ENCODE results near the gene RFLNA. TPM values are rescaled to one million over a fixed set of nuclear protein-coding genes. Genes with fewer than 3 reads are reported as not detected.
A peak's percentile ranks its signal among the peaks of the same experiment; 100 is the strongest.

Gene RFLNA
- total and polyA plus RNA-seq, 11 donors: 0.06 to 0.63 (median 0.22) TPM; not detected in 5

DNA sequence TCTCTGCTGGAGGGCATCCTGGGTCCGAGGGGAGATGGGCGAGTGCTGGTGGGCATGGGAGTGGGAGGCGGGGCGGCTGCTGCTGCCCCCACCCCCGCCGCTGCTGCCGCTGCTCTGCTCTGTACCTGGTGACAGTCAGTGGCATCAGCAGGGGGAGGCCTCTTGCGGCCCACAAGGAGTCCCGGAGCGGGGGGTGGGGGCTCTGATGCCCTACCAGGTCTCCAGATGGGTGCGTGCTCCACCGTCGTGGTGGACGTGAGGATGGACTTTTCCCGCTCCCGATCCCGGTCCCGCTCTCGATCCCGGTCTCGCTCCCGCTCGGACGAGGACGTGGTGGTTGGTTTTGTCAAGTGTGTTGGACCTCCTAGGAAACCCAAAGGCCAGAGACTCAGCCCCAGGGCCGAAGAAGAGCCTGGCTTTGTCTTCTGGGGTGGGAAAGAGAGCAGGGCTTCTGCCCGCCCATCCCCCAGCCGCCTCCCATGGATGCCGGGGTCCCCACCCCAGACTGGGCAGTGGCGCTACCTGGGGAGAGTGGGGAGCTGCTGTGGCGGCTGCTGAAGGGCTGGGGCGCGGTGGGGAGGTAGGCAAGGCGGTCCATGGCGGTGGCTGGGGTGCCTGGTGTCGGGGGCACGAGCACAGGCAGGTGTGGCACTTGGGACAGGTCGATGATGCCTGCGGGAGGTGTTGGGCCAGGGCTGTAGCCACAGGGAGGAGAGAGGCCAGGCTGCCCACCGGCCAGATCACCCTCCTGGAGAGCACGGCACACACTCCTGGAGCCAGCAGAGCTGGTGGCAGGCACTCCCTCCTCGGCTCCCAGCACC lies 45.4 kb downstream of the RFLNA start:
- Histone ChIP-seq H3K9me3 (no peaks in the 10 kb centered on the region), H3K27ac (no peak overlapping the region), H3K4me3 (no peak overlapping the region), H3K27me3 (no peaks in the 10 kb centered on the region), H3K36me3 (peaks cover 0 to 90% (median 88%) of the 10 kb centered on the region in 9 donors), H3K4me1 (no peaks in the 10 kb centered on the region)
- ATAC-seq: no peak
- intact Hi-C loops (cut with DNase I): loop anchor here in 3 of 10 donors (10.0 kb wide), 1 partner anchor 435 kb away; no protein-coding TSS in a partner anchor
- TF ChIP-seq POLR2A (IDR thresholded peaks at IDR 0.05): no peak
- TF ChIP-seq, protein P1, sequence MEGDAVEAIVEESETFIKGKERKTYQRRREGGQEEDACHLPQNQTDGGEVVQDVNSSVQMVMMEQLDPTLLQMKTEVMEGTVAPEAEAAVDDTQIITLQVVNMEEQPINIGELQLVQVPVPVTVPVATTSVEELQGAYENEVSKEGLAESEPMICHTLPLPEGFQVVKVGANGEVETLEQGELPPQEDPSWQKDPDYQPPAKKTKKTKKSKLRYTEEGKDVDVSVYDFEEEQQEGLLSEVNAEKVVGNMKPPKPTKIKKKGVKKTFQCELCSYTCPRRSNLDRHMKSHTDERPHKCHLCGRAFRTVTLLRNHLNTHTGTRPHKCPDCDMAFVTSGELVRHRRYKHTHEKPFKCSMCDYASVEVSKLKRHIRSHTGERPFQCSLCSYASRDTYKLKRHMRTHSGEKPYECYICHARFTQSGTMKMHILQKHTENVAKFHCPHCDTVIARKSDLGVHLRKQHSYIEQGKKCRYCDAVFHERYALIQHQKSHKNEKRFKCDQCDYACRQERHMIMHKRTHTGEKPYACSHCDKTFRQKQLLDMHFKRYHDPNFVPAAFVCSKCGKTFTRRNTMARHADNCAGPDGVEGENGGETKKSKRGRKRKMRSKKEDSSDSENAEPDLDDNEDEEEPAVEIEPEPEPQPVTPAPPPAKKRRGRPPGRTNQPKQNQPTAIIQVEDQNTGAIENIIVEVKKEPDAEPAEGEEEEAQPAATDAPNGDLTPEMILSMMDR (IDR thresholded peaks at IDR 0.05): no peak
- no peak for DNase-seq
- 93 to 98% (median 94%) methylated on average over 25 to 42 of the region's 42 CpGs for WGBS, 4 donors

DNA sequence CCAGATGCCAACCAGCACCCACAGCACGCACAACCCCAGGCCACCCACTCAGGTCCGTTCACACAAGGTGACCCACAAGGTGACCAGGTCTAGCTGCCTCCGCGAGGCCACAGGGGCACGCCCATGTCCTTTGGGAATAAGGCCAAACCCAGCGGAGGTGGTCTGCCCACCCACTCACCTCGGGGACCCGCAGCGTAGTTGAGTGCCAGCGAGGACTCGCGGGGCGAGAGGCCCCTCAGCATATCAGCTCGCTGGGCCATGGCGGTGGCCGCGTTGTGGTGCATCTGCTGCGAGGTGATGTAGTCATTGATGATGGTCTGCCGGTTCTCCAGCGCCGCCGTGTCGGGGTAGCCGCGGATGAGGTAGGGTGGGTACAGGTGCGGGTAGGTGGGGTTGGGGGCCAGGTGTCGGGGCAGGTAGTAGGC lies 46.8 kb downstream of the RFLNA start:
- H3K9me3 ChIP-seq: no peaks in the 10 kb centered on the region
- no peak overlapping the region for H3K27ac ChIP-seq
- WGBS, 4 donors: 89 to 96% (median 94%) methylated on average over 18 to 27 of the region's 27 CpGs
- H3K27me3 ChIP-seq: no peaks in the 10 kb centered on the region
- H3K4me3 ChIP-seq: no peak overlapping the region
- DNase-seq (no peak), ATAC-seq (peak in 1 of 4 donors; percentile 3)
- intact Hi-C loops (cut with DNase I): loop anchor here in 3 of 10 donors (10.0 kb wide), 1 partner anchor 433 kb away; no protein-coding TSS in a partner anchor
- H3K36me3 ChIP-seq: peaks cover 0 to 90% (median 88%) of the 10 kb centered on the region in 9 donors
- no peak for TF ChIP-seq POLR2A (IDR thresholded peaks at IDR 0.05)
- TF ChIP-seq, protein P1 (IDR thresholded peaks at IDR 0.05): no peak
- no peaks in the 10 kb centered on the region for H3K4me1 ChIP-seq

DNA sequence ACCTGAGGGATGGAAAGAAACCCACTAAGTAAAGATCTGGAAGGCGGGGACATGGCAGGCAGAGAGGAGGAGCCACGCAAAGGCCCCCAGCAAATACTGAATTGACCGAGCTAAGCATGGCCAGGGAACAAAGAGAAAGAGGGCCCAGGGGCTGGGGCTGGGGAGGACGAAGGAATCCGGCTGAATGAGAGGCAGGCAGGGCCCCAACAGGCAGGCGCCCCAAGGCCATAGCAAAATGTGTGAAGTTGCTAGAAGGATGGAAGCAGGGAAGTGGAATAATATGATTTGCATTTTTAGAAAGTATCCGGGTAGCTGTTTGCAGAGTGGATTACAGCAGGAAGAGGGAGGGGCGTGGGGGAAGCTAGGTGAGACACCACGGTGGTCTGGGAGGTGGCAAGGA lies 49.1 kb downstream of the RFLNA start:
- TF ChIP-seq, protein P1 (IDR thresholded peaks at IDR 0.05): no peak
- no peak for TF ChIP-seq POLR2A (IDR thresholded peaks at IDR 0.05)
- WGBS, 4 donors: 87 to 91% (median 89%) methylated on average over 9 of the region's 9 CpGs
- Histone ChIP-seq H3K4me3 (no peak overlapping the region), H3K27me3 (no peaks in the 10 kb centered on the region), H3K36me3 (peaks cover 0 to 94% (median 93%) of the 10 kb centered on the region in 9 donors), H3K9me3 (no peaks in the 10 kb centered on the region), H3K27ac (no peak overlapping the region), H3K4me1 (no peaks in the 10 kb centered on the region)
- ATAC-seq (no peak), DNase-seq (no peak)
- intact Hi-C loops (cut with DNase I): loop anchor here in 3 of 10 donors (10.0 kb wide), 1 partner anchor 431 kb away; no protein-coding TSS in a partner anchor

DNA sequence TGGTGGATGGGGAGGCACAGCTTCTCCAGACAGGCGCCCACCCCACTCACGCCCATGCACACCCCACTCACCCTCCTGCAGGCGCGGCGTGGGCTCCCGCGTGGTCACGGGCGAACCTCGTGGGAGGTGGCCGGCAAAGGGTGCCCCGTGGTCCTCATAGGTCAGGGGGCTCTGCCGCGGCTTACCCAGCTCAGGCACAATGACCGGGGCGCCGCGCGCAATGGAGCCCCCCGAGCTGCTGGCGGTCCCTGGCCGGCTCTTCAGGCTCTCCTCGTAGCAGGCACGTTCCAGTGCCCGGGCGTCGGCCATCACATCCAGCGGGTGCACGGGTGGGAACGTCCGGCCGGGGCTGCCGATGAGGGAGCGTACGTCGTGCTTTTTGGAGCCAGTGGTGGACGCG lies 49.6 kb downstream of the RFLNA start:
- Histone ChIP-seq H3K27me3 (no peaks in the 10 kb centered on the region), H3K9me3 (no peaks in the 10 kb centered on the region), H3K4me1 (no peaks in the 10 kb centered on the region), H3K36me3 (peaks cover 0 to 99% (median 97%) of the 10 kb centered on the region in 9 donors), H3K27ac (no peak overlapping the region), H3K4me3 (no peak overlapping the region)
- TF ChIP-seq, protein P1 (IDR thresholded peaks at IDR 0.05): no peak
- no peak for TF ChIP-seq POLR2A (IDR thresholded peaks at IDR 0.05)
- ATAC-seq (no peak), DNase-seq (no peak)
- WGBS, 4 donors: 95 to 98% (median 96%) methylated on average over 20 to 38 of the region's 38 CpGs
- intact Hi-C loops (cut with DNase I): loop anchor here in 3 of 10 donors (10.0 kb wide), 1 partner anchor 430 kb away; no protein-coding TSS in a partner anchor
